Right kidney (tissue), 9 donors: ENCODE results near the gene RRP8.

Experiments
- DNase-seq: peaks from one replicate; pipeline ENCODE4 v3.0.0-alpha.2; 2016
- long read RNA-seq, 8 donors: transcript quantifications; one replicate each; lab custom pipeline, GENCODE V29; 2026

RRP8 gene
- long read RNA-seq, donor 1, full-length matches to known transcripts = 3 of 3 reads
- long read RNA-seq, donor 1, partial matches to known transcripts = 0 of 3 reads
- long read RNA-seq, donor 1, other reads (novel, unspliced or antisense) = 0 of 3 reads
- long read RNA-seq, donor 2, full-length matches to known transcripts = 5 of 76 reads
- long read RNA-seq, donor 2, partial matches to known transcripts = 37 of 76 reads
- long read RNA-seq, donor 2, other reads (novel, unspliced or antisense) = 34 of 76 reads
- long read RNA-seq, donor 3, full-length matches to known transcripts = 4 of 4 reads
- long read RNA-seq, donor 3, partial matches to known transcripts = 0 of 4 reads
- long read RNA-seq, donor 3, other reads (novel, unspliced or antisense) = 0 of 4 reads
- long read RNA-seq, donor 4, full-length matches to known transcripts = 1 of 1 reads
- long read RNA-seq, donor 4, partial matches to known transcripts = 0 of 1 reads
- long read RNA-seq, donor 4, other reads (novel, unspliced or antisense) = 0 of 1 reads
- long read RNA-seq, donor 5, full-length matches to known transcripts = 8 of 200 reads
- long read RNA-seq, donor 5, partial matches to known transcripts = 130 of 200 reads
- long read RNA-seq, donor 5, other reads (novel, unspliced or antisense) = 62 of 200 reads
- long read RNA-seq, donor 6, full-length matches to known transcripts = 4 of 9 reads
- long read RNA-seq, donor 6, partial matches to known transcripts = 5 of 9 reads
- long read RNA-seq, donor 6, other reads (novel, unspliced or antisense) = 0 of 9 reads
- long read RNA-seq, donor 7, full-length matches to known transcripts = 4 of 9 reads
- long read RNA-seq, donor 7, partial matches to known transcripts = 5 of 9 reads
- long read RNA-seq, donor 7, other reads (novel, unspliced or antisense) = 0 of 9 reads
- long read RNA-seq, donor 8, full-length matches to known transcripts = 9 of 15 reads
- long read RNA-seq, donor 8, partial matches to known transcripts = 6 of 15 reads
- long read RNA-seq, donor 8, other reads (novel, unspliced or antisense) = 0 of 15 reads

DNA sequence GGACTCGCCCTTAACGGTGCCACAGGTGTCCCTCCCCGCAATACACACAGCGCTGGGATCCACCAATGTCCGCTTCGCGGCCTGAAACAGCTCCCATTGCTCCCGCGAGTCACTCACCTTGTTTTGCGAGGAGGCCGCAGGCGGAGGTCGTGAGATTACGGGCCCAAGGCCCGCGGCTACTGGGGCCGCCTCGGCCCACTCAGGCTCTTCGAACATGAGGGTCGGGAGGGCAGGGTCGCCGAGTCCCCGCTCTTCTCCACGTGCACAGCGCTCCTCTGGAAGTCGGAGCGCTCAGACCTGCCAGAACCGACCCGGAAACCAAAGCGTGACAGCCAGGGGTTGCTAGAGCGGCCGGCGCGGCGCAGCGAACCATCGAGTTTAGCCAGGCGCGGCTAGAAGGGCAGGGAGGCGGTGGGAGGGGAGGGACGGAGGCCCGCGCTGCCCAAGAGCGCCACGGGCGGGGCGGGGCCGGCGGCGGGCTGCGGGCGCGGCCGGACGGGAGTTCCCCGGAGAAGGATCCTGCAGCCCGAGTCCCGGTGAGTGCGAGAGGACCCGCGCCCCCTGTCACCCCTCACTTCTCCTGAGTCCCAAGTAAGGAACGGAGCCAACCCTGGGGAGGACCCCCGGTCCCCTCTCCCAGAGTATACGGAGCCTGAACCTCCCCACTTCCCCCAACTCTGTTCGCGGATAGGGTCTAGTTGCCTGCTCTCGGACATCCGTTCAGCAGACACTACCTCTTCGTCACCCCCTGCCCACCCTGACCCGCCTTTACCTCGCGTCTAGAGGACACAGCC lies at the start of gene RRP8, which contains the start of gene ILK:
RRP8 (minus strand) TSS at position 330 of the 794 bp plus-strand sequence; CDS start at position 216, 114 bp downstream.
ILK (plus strand) TSS at position 488 of the 794 bp plus-strand sequence. CDS start 498 bp downstream, outside the sequence.
- DNase-seq = peak; percentile 89

GRCh38 chr11:6653097-6653496 lies 49.7 kb upstream of the RRP8 start:
- DNase-seq = no peak

- no peak for DNase-seq
These were observed 48.8 kb upstream of the RRP8 start for GRCh38 chr11:6652182-6652581.

- no peak for DNase-seq
These were observed 47.6 kb upstream of the RRP8 start for GRCh38 chr11:6650980-6651379.

GRCh38 chr11:6650104-6650503 lies 46.7 kb upstream of the RRP8 start:
- DNase-seq = no peak

GRCh38 chr11:6648501-6648900 lies 45.1 kb upstream of the RRP8 start:
- DNase-seq = no peak

DNA sequence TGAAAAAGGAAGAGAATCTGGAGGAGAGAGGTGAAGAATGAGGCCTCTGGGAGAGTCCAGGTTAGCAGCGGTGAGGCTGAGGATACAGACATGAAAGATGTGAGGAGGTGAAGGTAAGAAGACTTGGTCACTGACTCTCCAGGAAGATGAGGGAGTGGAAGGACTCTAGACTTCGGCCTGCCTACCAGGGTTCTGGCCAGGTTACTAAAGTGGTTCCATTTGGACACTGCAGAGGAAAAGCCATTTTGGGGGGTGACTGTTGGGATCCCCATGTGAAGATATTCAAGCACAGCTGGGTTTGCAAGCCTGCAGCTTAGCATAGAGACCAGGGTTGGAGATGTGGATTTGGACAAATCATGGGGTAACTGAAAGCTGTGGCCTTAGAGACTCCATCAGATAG lies 44.4 kb upstream of the RRP8 start:
- DNase-seq = no peak

- peak; percentile 47 for DNase-seq
These were observed 43.7 kb upstream of the RRP8 start for GRCh38 chr11:6646918-6647679.

GRCh38 chr11:6646576-6646917 lies 43.1 kb upstream of the RRP8 start:
- DNase-seq = peak; percentile 49

- DNase-seq = no peak
These were observed 42.7 kb upstream of the RRP8 start for GRCh38 chr11:6646071-6646470.

- DNase-seq = no peak
These were observed 39.5 kb upstream of the RRP8 start for GRCh38 chr11:6642957-6643356.

DNA sequence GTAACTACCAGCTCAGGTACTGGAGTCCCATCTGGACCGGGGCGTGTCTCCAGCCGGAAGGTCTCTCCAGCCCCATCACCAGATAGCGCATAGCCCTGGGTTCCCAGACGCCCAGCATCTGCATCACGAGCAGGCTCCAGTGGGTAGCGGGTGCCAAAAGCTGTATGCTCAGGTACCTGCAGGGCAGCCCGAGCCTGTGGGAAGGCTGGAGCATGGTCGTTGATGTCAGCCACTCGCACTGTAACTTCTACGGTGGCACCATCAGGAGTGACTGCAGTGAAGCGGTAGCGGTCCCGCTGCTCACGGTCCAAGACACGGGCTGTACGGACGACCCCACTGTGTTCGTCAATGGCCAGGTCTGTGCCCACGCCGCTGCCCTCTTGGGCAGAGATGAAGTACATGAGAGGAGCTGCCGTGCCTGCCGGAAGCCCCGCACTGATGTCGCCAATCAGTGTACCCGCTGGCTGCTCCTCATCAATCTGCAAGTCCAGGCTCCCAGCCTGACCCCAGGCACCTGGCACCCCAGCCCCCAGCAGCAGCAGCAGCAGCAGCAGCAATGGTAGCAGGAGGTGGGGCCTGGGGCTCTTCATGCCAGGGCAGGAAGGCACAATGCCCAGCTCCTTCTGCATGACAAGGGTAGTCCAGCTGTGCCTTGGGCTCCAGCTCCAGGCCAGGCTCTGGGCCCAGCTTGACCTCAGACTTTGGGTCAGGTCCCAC lies 37.7 kb upstream of the RRP8 start:
- no peak for DNase-seq

DNA sequence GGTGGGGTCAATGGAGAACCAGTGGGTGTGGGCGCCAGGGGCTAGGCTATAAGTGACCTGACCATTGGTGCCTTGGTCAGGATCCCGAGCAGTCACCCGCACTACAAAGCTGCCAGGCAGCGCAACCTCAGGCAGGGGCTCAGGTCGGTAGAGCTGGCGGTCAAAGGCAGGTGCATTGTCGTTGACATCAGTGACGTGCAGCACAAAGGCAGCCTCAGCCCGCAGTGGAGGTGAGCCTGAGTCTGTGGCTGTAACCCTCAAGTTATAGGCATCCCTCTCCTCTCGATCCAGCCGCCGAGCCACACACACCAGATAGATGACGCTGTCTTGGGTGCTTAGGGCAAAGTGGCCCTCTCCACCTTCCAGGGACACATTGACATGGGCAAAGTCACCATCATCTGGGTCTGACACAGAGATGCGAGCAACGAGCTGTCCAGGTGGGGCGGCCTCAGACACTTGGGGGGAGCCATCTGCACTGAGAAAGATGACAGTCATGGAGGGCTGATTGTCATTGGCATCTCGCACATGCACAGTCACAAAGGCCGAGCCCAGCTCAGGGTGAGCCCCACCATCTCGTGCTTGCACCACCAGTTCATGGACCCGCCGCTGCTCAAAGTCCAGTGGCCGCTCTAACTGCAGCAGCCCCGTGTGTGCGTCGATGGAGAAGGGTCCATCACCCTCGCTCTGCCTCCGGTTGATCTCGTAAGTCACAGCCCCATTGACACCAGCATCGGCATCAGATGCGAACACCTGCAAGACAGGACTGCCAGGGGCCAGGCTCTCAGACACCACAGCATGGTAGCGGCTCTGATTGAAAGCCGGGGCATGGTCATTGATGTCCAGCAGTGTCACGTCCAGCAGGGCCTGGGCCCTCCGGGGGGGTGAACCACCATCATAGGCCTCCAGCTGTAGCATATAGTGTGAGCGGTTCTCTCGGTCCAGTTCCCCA lies 36.9 kb upstream of the RRP8 start:
- DNase-seq = no peak

GRCh38 chr11:6638429-6638828 lies 35.0 kb upstream of the RRP8 start:
- no peak for DNase-seq

DNA sequence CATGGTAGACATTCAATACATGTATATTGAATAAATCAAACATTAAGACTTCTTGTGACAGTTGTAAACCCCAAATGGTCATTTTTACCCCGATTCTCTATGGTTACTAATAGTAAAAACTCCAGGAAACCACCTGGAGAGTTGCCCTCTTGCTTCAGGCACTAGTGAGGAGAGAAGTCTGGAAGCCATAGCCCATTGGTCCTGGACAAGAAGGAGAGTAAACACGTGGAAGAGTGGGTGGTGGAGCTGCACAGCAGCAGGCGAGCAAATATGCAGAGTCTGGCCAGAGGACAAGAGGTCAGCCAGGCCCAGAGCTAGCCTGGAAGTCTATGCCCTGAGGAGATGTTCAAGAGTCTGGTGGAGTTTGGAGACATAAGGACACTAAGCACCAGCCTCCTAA lies 34.5 kb upstream of the RRP8 start:
- no peak for DNase-seq

DNA sequence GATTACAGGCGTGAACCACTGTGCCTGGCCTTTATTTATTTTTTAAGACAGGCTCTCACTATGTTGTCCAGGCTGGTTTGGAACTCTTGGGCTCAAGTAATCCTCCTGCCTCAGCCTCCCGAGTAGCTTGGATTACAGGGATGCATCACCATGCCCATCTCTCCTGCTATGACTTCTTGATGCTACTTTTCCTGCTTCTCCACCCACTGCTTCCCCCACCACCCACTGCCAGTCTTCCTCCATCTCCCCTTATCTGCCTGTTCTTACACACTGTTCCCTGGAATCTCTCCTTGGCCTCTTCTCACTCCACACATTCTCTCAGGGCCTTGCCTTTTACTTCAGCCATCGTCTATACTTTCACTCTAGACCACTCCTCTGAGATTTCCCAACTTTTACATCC lies 33.1 kb upstream of the RRP8 start:
- DNase-seq = no peak

DNA sequence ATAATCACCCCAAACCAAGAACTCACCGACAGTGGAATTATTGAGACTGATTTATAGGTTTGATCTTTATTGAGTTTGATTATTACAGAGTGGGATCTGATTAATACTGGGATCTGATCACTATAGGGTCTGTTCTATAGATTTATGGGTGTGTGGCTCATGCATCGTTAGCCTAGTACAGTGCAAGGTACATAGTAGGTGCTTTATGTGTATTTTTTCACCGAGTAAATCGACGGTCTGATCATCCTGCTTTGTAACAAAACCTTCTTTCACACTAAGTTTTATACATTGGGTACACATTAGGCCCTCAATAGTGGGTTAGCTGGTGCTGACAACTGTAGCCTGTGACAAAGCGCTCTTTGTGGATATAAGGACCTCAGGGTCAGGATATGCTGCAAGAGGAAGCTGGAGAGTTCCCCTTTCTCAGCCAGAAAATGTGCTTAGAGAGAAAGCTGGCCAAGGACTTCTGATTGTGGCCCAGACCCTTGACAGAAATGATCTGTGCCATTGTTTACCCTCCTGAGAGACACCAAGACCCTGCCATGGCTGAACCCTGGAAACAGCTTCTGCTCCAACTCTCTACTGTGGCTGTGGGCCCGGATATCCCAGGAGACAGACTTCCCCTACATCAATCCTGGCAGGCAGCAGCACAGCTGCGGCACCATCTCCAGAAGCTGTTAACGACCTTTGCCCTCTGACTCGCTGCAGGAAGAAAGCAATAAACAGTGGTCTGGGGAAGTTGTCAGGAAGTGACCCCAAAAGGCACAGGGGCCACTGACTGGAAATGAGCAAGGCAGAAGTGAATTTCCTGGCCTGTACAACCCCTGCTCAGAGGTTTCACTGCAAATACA lies 31.9 kb upstream of the RRP8 start:
- peak; percentile 47 for DNase-seq

DNA sequence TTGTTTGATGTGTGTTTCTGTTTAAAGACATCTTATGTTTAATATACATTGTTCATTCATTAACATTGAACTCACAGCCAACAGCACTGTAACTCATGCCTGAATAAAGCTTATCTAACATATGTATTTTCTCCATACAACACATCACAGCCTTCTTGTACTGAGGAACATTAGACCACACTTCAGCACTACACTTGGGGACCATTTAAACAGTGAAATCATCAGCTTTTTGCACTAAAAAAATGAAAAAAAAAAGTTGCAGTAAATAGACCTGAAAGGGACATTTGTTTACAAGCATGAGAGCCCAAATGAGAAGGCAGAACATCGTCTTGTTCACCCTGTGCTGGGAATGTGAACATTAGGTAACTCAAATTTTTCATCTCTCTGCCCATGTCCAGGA lies 31.1 kb upstream of the RRP8 start:
- DNase-seq = no peak
